NT2/D1 (cell line): ENCODE data around the gene WASL.
"Not testable (repeated sequence)": the region's sequence is repeated elsewhere in the genome, so short reads cannot be mapped to it uniquely, and the experiment has no call there.

Source experiments
- DNase-seq: peaks from one replicate; pipeline ENCODE4 v3.0.0-alpha.2; 2011; ENCODE audit warnings: low read depth, low spot score
- H3K27me3 ChIP-seq: 2 replicates; pipeline ENCODE4 v1.6.0; 2011; ENCODE audit warnings: mild to moderate bottlenecking; ENCODE audit not compliant: insufficient read length, insufficient read depth
- H3K36me3 ChIP-seq: 2 replicates; pipeline ENCODE4 v1.6.1; 2011; ENCODE audit warnings: mild to moderate bottlenecking, low read length, mixed read lengths; ENCODE audit not compliant: insufficient read depth, insufficient read length
- H3K4me1 ChIP-seq: 2 replicates; pipeline ENCODE4 v1.5.1; 2011; ENCODE audit not compliant: insufficient read depth, insufficient read length
- H3K4me3 ChIP-seq: 2 replicates; pipeline ENCODE4 v1.5.1; 2011; ENCODE audit warnings: low read depth; ENCODE audit not compliant: insufficient read length
- H3K9ac ChIP-seq: 2 replicates; pipeline ENCODE4 v1.6.0; 2011; ENCODE audit warnings: low read depth; ENCODE audit not compliant: insufficient read length
- H3K9me3 ChIP-seq: 2 replicates; pipeline ENCODE4 v1.5.1; 2011; ENCODE audit warnings: mild to moderate bottlenecking, low read length; ENCODE audit not compliant: insufficient read depth
- SUZ12 ChIP-seq: IDR thresholded peaks from 2 replicates; pipeline ENCODE4 v1.6.1; 2011; ENCODE audit not compliant: insufficient read length, insufficient read depth; ENCODE audit errors: extremely low read depth
- YY1 ChIP-seq: IDR thresholded peaks from 2 replicates; pipeline ENCODE4 v1.6.1; 2011; ENCODE audit not compliant: insufficient read length, insufficient read depth
- ZNF274 ChIP-seq: IDR thresholded peaks from 2 replicates; pipeline ENCODE4 v1.6.1; 2011; ENCODE audit warnings: mild to moderate bottlenecking, low read depth, low read length

WASL gene

GRCh38 chr7:123789817-123790216 is 41.0 kb upstream of the WASL start:
- no peak for DNase-seq
- TF ChIP-seq YY1, result no peak
- no peak for TF ChIP-seq SUZ12
- TF ChIP-seq ZNF274, result no peak

GRCh38 chr7:123789206-123789784 is 40.5 kb upstream of the WASL start:
- Histone ChIP-seq H3K9me3 (peaks cover 2% of the 10 kb centered on the region; the same call in 1 of the 2 replicates), H3K36me3 (no peaks in the 10 kb centered on the region), H3K4me1 (no peaks in the 10 kb centered on the region), H3K27me3 (no peaks in the 10 kb centered on the region), H3K4me3 (no peak overlapping the region), H3K9ac (no peak overlapping the region)
- no peak for DNase-seq
- TF ChIP-seq SUZ12, result no peak
- TF ChIP-seq YY1, result no peak
- TF ChIP-seq ZNF274, result no peak

More at GRCh38 chr7:123789817-123790216, 41.0 kb upstream of the WASL start:
- Histone ChIP-seq H3K27me3 (no peaks in the 10 kb centered on the region), H3K9me3 (peaks cover 7% of the 10 kb centered on the region; the same call in 1 of the 2 replicates), H3K36me3 (no peaks in the 10 kb centered on the region), H3K4me3 (no peak overlapping the region), H3K9ac (no peak overlapping the region), H3K4me1 (no peaks in the 10 kb centered on the region)

- TF ChIP-seq YY1, result no peak
- no peak for TF ChIP-seq SUZ12
- no peak for TF ChIP-seq ZNF274
- no peak overlapping the region for H3K9ac ChIP-seq
Measured at GRCh38 chr7:123788584-123788983, 39.8 kb upstream of the WASL start.

GRCh38 chr7:123787220-123788007 is 38.6 kb upstream of the WASL start:
- no peak for DNase-seq
- no peaks in the 10 kb centered on the region for H3K9me3 ChIP-seq
- H3K27me3 ChIP-seq, result no peaks in the 10 kb centered on the region
- no peaks in the 10 kb centered on the region for H3K4me1 ChIP-seq
- no peak overlapping the region for H3K4me3 ChIP-seq
- no peak overlapping the region for H3K9ac ChIP-seq
- no peaks in the 10 kb centered on the region for H3K36me3 ChIP-seq
- TF ChIP-seq ZNF274 (no peak), SUZ12 (no peak), YY1 (no peak)

More at GRCh38 chr7:123788584-123788983, 39.8 kb upstream of the WASL start:
- Histone ChIP-seq H3K9me3 (no peaks in the 10 kb centered on the region), H3K4me1 (no peaks in the 10 kb centered on the region), H3K36me3 (no peaks in the 10 kb centered on the region), H3K27me3 (no peaks in the 10 kb centered on the region), H3K4me3 (no peak overlapping the region)
- no peak for DNase-seq

DNA sequence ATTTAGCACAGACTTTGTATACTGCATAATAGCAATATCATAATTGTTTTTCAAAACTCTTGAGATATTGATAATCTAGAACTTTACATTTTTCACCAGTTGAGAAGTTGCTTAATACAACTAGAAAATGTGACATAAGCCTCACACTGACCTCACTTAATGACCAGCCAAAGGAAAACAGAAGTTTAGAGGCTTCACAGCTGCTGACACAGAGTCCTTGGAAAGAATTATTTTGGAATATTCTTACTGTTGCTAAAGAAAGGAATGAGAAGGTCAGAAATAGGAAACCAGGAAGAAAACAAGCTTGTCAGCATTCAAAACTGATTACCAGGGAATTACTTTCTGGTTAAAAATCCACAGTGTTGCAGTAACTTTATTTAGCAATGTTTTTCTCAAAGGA is 35.5 kb upstream of the WASL start:
- H3K4me3 ChIP-seq, result no peak overlapping the region
- H3K4me1 ChIP-seq, result no peaks in the 10 kb centered on the region
- TF ChIP-seq YY1, result no peak
- no peak for TF ChIP-seq SUZ12
- TF ChIP-seq ZNF274, result no peak
- no peak for DNase-seq
- H3K9me3 ChIP-seq, result no peaks in the 10 kb centered on the region; the same call in 1 of the 2 replicates
- H3K36me3 ChIP-seq, result no peaks in the 10 kb centered on the region
- H3K27me3 ChIP-seq, result no peaks in the 10 kb centered on the region
- no peak overlapping the region for H3K9ac ChIP-seq

DNA sequence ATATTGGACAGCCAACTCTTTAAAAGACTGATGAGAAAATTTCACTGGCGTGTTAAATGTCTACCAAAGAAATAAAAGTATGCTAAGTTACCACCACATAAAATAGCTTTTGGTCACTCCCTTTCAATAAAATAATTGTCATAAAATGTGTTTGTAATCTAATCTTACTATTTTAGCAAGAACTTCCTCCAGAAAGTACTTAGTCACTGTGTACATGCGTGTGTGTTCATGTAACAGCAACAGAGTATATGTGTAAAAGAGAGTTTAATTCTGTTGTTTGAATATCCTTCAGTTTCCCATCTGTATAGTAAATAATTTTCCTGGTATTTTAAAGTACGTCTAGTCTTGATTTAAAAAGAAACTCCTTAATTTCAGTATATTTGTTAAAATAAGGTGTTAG is 35.0 kb upstream of the WASL start:
- no peak for DNase-seq
- no peak overlapping the region for H3K9ac ChIP-seq
- TF ChIP-seq SUZ12, result no peak
- no peak for TF ChIP-seq ZNF274
- TF ChIP-seq YY1, result no peak
- no peaks in the 10 kb centered on the region for H3K27me3 ChIP-seq
- H3K36me3 ChIP-seq, result no peaks in the 10 kb centered on the region
- H3K4me1 ChIP-seq, result no peaks in the 10 kb centered on the region
- no peaks in the 10 kb centered on the region; the same call in 1 of the 2 replicates for H3K9me3 ChIP-seq
- H3K4me3 ChIP-seq, result no peak overlapping the region

DNA sequence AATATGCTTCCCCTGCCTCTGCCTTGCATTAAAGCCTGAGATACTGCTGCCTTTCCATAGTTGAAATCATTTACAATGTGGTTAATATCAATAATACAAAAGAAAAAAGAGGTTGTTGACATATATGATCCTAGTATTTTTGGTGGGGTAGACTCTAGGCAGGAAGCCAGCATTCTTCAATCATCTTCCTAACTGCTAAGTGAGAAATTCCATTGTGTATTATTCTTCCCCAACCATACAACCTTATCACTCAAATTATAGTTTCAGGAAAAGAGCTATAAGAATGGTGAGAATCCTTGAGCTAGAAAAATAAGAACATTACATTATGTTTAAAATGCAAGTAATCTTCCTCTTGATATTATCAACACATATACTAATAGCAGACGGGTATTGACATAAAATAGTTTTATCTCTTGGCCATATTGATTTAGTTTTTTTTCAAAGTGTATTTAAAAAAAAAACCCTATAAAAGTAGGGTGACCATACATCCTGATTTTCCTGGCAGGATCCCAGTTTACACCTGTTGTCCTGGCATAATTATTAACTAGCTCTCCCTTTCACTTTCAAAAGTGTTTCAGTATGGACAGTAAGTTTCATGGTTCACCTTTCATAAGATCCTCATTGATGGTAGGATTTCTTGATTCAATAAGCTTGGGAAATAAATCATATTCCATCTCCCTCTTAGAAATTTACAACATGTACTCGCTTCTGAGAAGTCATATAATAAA is 33.4 kb upstream of the WASL start:
- TF ChIP-seq YY1 (no peak), SUZ12 (no peak), ZNF274 (no peak)
- no peaks in the 10 kb centered on the region for H3K27me3 ChIP-seq
- H3K4me1 ChIP-seq, result no peaks in the 10 kb centered on the region
- no peak overlapping the region for H3K4me3 ChIP-seq
- H3K9me3 ChIP-seq, result no peaks in the 10 kb centered on the region; the same call in 1 of the 2 replicates
- H3K36me3 ChIP-seq, result no peaks in the 10 kb centered on the region
- DNase-seq, result no peak
- H3K9ac ChIP-seq, result no peak overlapping the region

DNA sequence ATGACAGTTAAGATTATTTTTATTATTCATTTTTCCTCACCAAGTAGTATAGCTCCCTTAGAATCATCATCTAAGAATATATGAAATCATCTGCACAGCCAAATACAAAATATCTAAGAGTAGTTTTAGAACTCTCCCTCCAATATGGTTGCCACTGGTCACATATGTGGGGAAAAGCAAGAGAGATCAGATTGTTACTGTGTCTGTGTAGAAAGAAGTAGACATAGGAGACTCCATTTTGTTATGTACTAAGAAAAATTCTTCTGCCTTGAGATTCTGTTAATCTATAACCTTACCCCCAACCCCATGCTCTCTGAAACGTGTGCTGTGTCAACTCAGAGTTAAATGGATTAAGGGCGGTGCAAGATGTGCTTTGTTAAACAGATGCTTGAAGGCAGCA is 31.7 kb upstream of the WASL start:
- not testable (repeated sequence) for H3K36me3 ChIP-seq, H3K27me3 ChIP-seq, DNase-seq, H3K9ac ChIP-seq, H3K9me3 ChIP-seq, H3K4me3 ChIP-seq, H3K4me1 ChIP-seq
